Motor neuron (in vitro differentiated cells): Measurements from ENCODE around the gene NAV1. TPM values are rescaled to one million over a fixed set of nuclear protein-coding genes. Genes with fewer than 3 reads are reported as not detected.

Source experiments
- ATAC-seq, 8 experiments: fragments of 200-7000 bp; cut with Tn5 transposase; replicated peaks in 6 of 8; 2 replicates each; pipeline ENCODE4 v1.8.0; 2021; ENCODE audit warnings: mild to moderate bottlenecking in 8 of 8, moderate library complexity in 8 of 8
- H3K27ac ChIP-seq, 2 donors: fragments of 250-450 bp; sonication (Bioruptor Pico); 2 replicates each; pipeline ENCODE4 v1.9.0; 2021; ENCODE audit warnings: antibody characterized with exemption in 2 of 2, mild to moderate bottlenecking in 2 of 2, moderate library complexity in 1 of 2
- H3K4me1 ChIP-seq, 2 donors: fragments of 250-450 bp; sonication (Bioruptor Pico); replicated peaks in 1 of 2; 2 replicates each; pipeline ENCODE4 v1.6.1; 2021; ENCODE audit warnings: antibody characterized with exemption in 2 of 2, mild to moderate bottlenecking in 2 of 2, moderate library complexity in 1 of 2
- H3K4me3 ChIP-seq, 5 donors: fragments of 250-450 bp; sonication (Bioruptor Pico); 2 replicates each; pipeline ENCODE4 v1.9.0; 2021; ENCODE audit warnings: antibody characterized with exemption in 5 of 5, mild to moderate bottlenecking in 5 of 5, moderate library complexity in 4 of 5
- WGBS, 10 experiments: fragments of 450-650 bp; shearing (Covaris generic); methylation state at CpG; one replicate each; pipeline ENCODE4 v1.0.0; 2022; 5-methylcytosine and 5-hydroxymethylcytosine counted together
- in situ Hi-C, 9 experiments: fragments of 400-800 bp; cut with MboI; loops; one replicate each; pipeline ENCODE4 v1.15.0; 2021; ENCODE audit warnings: low sequenced_read_pairs in 9 of 9, low pct_unique_long_range_greater_than_20kb in 2 of 9; ENCODE audit not compliant: unreplicated experiment in 9 of 9
- total RNA-seq, 8 experiments: library from RNA; unstranded; fragments of 300-600 nt; gene quantifications; 2 replicates each; pipeline versions ENCODE4 v1.2.3 to v1.2.4, GENCODE V29; 2022

NAV1 gene
- total RNA-seq, 8 experiments from 2014 or later, result 22.2 to 51.1 (median 35.9) TPM

- 90 to 100% (median 97%) methylated on average over 2 to 8 of the region's 8 CpGs; no CpG with 5 or more reads in 2 of the 10 experiments for WGBS, 10 experiments
- in situ Hi-C loops, result no loop called here
- Histone ChIP-seq H3K4me1 (peaks cover 31 to 53% of the 10 kb centered on the region in 2 donors), H3K27ac (no peak overlapping the region), H3K4me3 (no peak overlapping the region)
- ATAC-seq, result no peak
Observed at GRCh38 chr1:201498621-201499020, 40.3 kb upstream of the NAV1 start.

- H3K4me3 ChIP-seq, result no peak overlapping the region
- WGBS, 10 experiments, result 90 to 100% (median 100%) methylated on average over 1 to 3 of the region's 3 CpGs; no CpG with 5 or more reads in 5 of the 10 experiments
- H3K4me1 ChIP-seq, result peaks cover 31 to 53% of the 10 kb centered on the region in 2 donors
- ATAC-seq, result no peak
- no peak overlapping the region for H3K27ac ChIP-seq
- in situ Hi-C loops, result no loop called here
Observed at GRCh38 chr1:201499191-201499590, 39.7 kb upstream of the NAV1 start.

DNA sequence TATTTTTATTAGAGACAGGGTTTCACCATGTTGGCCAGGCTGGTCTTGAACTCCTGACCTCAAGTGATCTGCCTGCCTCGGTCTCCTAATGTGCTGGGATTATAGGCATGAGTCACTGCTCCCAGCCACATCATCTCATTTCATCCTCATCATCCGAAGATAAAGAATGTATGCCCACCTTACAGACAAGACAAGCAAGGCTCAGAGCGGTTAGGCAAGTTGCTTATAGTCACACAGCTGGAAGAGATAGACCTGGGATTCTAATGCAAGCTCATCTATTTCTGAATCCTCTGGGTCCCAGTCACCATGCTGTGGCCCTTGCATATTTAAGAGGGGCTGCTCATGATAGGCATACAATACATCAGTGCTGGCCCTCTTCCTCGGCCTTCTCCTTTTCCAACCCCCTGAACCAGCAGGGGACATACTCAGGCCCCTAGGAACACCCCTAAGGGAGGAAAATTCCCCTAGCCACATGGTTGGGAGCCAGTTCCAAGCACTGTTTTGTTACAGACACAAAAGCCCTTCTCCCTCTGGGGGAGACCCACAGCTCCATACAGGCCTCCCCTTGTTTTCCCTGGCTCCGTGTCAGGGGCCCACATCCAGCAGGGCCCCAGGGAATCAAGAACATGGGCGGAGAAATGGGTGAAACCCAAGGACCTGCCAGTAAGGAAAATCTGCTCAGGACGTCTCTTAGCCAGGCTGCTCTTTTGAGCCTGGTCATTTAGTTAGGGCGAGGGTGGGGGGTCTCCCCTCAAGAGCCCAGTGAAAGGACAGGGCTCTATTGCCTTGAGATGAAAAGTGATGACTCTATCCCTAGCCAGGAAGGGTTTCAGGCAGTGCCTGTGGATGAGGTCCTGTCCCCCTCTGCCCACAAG lies 38.9 kb upstream of the NAV1 start:
- ATAC-seq, result no peak
- H3K4me1 ChIP-seq, result peaks cover 34 to 52% of the 10 kb centered on the region in 2 donors
- WGBS, 10 experiments, result 62 to 100% (median 86%) methylated on average over 1 to 6 of the region's 8 CpGs; no CpG with 5 or more reads in 2 of the 10 experiments
- H3K4me3 ChIP-seq, result no peak overlapping the region
- H3K27ac ChIP-seq, result no peak overlapping the region
- in situ Hi-C loops, result loop anchor here in 2 of 9 experiments (25.0 kb wide), 1 partner anchor 238 kb away; no protein-coding TSS in a partner anchor

GRCh38 chr1:201500670-201501120 lies 38.2 kb upstream of the NAV1 start:
- in situ Hi-C loops, result loop anchor here in 2 of 9 experiments (25.0 kb wide), 1 partner anchor 238 kb away; no protein-coding TSS in a partner anchor
- Histone ChIP-seq H3K27ac (no peak overlapping the region), H3K4me3 (no peak overlapping the region), H3K4me1 (peaks cover 34 to 52% of the 10 kb centered on the region in 2 donors)
- WGBS, 10 experiments, result 20 to 75% (median 47%) methylated on average over 1 to 4 of the region's 4 CpGs; no CpG with 5 or more reads in 1 of the 10 experiments
- no peak for ATAC-seq

- H3K27ac ChIP-seq, result no peak overlapping the region
- H3K4me3 ChIP-seq, result no peak overlapping the region
- WGBS, 10 experiments, result 82 to 94% (median 87%) methylated on average over 1 to 8 of the region's 8 CpGs; no CpG with 5 or more reads in 4 of the 10 experiments
- no peak for ATAC-seq
- in situ Hi-C loops, result loop anchor here in 2 of 9 experiments (25.0 kb wide), 1 partner anchor 239 kb away; no protein-coding TSS in a partner anchor
- H3K4me1 ChIP-seq, result peaks cover 34 to 54% of the 10 kb centered on the region in 2 donors
Observed at GRCh38 chr1:201501144-201501543, 37.8 kb upstream of the NAV1 start.

- no peak for ATAC-seq
- in situ Hi-C loops, result loop anchor here in 2 of 9 experiments (25.0 kb wide), 1 partner anchor 240 kb away; no protein-coding TSS in a partner anchor
Observed at GRCh38 chr1:201501812-201502510, 37.0 kb upstream of the NAV1 start.

GRCh38 chr1:201502511-201502857 lies 36.4 kb upstream of the NAV1 start:
- 83 to 100% (median 95%) methylated on average over 1 to 3 of the region's 3 CpGs; no CpG with 5 or more reads in 6 of the 10 experiments for WGBS, 10 experiments
- Histone ChIP-seq H3K4me1 (peaks cover 34 to 50% of the 10 kb centered on the region in 2 donors), H3K4me3 (no peak overlapping the region), H3K27ac (no peak overlapping the region)
- in situ Hi-C loops, result loop anchor here in 2 of 9 experiments (25.0 kb wide), 1 partner anchor 240 kb away; no protein-coding TSS in a partner anchor
- no peak for ATAC-seq

More at GRCh38 chr1:201501812-201502510, 37.0 kb upstream of the NAV1 start:
- no peak overlapping the region for H3K27ac ChIP-seq
- peaks cover 31 to 51% of the 10 kb centered on the region in 2 donors for H3K4me1 ChIP-seq
- H3K4me3 ChIP-seq, result no peak overlapping the region
- 80 to 100% (median 96%) methylated on average over 1 to 8 of the region's 10 CpGs for WGBS, 10 experiments

GRCh38 chr1:201503397-201504176 lies 35.3 kb upstream of the NAV1 start:
- WGBS, 10 experiments, result 0 to 43% (median 19%) methylated on average over 1 to 13 of the region's 13 CpGs
- ATAC-seq, result peak; percentile 64 to 79 (median 72)
- in situ Hi-C loops, result loop anchor here in 2 of 9 experiments (25.0 kb wide), 1 partner anchor 241 kb away; no protein-coding TSS in a partner anchor
- peak overlapping the region; percentile 48 to 58 for H3K27ac ChIP-seq
- peak overlapping the region in 1 of 5 donors; percentile 5 for H3K4me3 ChIP-seq
- peaks cover 34 to 50% of the 10 kb centered on the region in 2 donors for H3K4me1 ChIP-seq

- peaks cover 34 to 50% of the 10 kb centered on the region in 2 donors for H3K4me1 ChIP-seq
- no peak overlapping the region for H3K4me3 ChIP-seq
- in situ Hi-C loops, result loop anchor here in 2 of 9 experiments (25.0 kb wide), 1 partner anchor 242 kb away; no protein-coding TSS in a partner anchor
- no peak for ATAC-seq
- WGBS, 10 experiments, result 0 to 100% (median 80%) methylated on average over 1 to 3 of the region's 3 CpGs; no CpG with 5 or more reads in 1 of the 10 experiments
- no peak overlapping the region for H3K27ac ChIP-seq
Observed at GRCh38 chr1:201504179-201504631, 34.7 kb upstream of the NAV1 start.

DNA sequence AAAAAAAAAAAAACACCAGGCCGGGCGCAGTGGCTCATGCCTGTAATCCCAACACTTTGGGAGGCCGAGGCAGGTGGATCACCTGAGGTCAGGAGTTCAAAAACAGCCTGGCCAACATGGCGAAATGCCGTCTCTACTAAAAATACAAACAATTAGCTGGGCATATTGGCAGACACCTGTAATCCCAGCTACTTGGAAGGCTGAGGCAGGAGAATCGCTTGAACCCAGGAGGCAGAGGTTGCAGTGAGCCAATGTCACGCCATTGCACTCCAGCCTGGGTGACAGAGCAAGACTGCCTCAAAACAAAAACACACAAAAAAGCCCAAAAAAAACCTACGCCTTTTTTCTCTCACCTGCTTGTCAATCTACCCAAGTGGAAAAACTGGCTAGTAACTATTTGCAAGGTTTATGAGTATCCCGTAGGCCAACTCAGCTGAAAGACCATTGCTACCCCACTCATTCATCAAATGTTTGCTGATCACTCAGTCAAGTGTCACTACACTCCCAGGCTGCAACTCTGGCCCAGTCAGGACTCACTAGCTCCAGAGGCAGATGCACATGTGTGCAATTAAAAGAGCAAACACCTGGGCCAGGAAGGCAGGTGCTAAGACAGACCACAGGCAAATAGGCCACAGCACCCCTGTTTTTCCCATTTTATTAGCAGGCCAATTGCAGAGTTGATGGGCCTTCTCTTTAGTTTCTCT lies 34.0 kb upstream of the NAV1 start:
- WGBS, 10 experiments, result 20 to 98% (median 87%) methylated on average over 1 to 8 of the region's 9 CpGs; no CpG with 5 or more reads in 1 of the 10 experiments

DNA sequence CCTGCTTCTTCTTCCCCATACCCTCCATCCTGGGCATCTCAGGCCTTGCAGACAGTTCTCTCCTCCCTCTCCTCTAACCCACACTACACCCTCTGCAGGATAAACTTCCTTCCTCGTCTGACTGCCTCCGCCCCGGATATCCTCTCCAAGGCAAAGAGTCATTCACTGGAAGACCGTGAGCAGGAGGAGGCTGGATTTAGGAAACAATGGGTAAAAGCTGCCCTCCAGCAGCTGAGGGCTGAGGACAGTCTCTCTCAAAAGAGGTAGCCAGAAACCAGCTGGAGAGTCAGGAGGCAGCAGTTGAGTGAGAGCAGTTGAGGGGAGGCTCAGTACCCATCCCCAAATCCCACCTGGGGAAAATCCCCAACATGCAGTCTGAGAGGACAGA lies 33.4 kb upstream of the NAV1 start:
- Histone ChIP-seq H3K4me3 (peak overlapping the region in 2 of 5 donors; percentile 53 to 57), H3K4me1 (peaks cover 32 to 46% of the 10 kb centered on the region in 2 donors), H3K27ac (no peak overlapping the region)
- peak in 4 of 8 experiments; percentile 3 to 7 (median 6) for ATAC-seq
- WGBS, 10 experiments, result 5 to 27% (median 12%) methylated on average over 1 to 4 of the region's 4 CpGs; no CpG with 5 or more reads in 3 of the 10 experiments
- in situ Hi-C loops, result loop anchor here in 2 of 9 experiments (25.0 kb wide), 1 partner anchor 243 kb away; no protein-coding TSS in a partner anchor

More for the DNA sequence above, 34.0 kb upstream of the NAV1 start:
- Histone ChIP-seq H3K4me3 (no peak overlapping the region), H3K27ac (no peak overlapping the region), H3K4me1 (peaks cover 34 to 50% of the 10 kb centered on the region in 2 donors)
- ATAC-seq, result no peak
- in situ Hi-C loops, result loop anchor here in 2 of 9 experiments (25.0 kb wide), 1 partner anchor 243 kb away; no protein-coding TSS in a partner anchor
